ENCODE measurements around the gene NAA15. TPM values are rescaled to one million over a fixed set of nuclear protein-coding genes. Genes with fewer than 3 reads are reported as not detected.

Gene NAA15
- total RNA-seq, 5 donors from 2014 or later (not counting 1 experiment from before 2014, with no cell fraction given), result 45.1 to 64.0 (median 50.7) TPM

GRCh38 chr4:139333046-139333445, 31.7 kb downstream of the NAA15 start:
- ChIA-PET CTCF (no interaction called here), POLR2A (interaction anchor here in 1 of 2 donors (0.7 kb wide), 1 partner anchor 315 kb away, joined by 3 read pairs; no protein-coding TSS in a partner anchor)
- peaks cover 0 to 10% (median 0%) of the 10 kb centered on the region in 3 donors for H3K9me3 Mint-ChIP-seq
- DNase-seq, result no peak
- H3K36me3 Mint-ChIP-seq, result peaks cover 35% of the 10 kb centered on the region
- peaks cover 21 to 38% (median 37%) of the 10 kb centered on the region in 3 donors for H3K4me1 Mint-ChIP-seq
- peaks cover 6 to 9% of the 10 kb centered on the region in 2 donors for H3K36me3 ChIP-seq (ENCODE audit: control insufficient read depth in 2 of 2, extremely low read depth in 1 of 2, insufficient read depth in 1 of 2, low read length in 1 of 2)
- H3K4me1 ChIP-seq (ENCODE audit: control insufficient read depth in 1 of 2, extremely low read depth in 1 of 2, insufficient read depth in 2 of 2, low read length in 2 of 2), result no peaks in the 10 kb centered on the region
- H3K27me3 ChIP-seq (replicated peaks in 1 of 2; ENCODE audit: control insufficient read depth in 2 of 2, extremely low read depth in 1 of 2, insufficient read depth in 2 of 2, low read length in 1 of 2), result no peaks in the 10 kb centered on the region
- H3K9me3 ChIP-seq, result no peaks in the 10 kb centered on the region
- H3K4me3 Mint-ChIP-seq, result no peak overlapping the region
- WGBS (ENCODE audit: insufficient coverage), result no CpG with 5 or more reads among the region's 2 CpGs
- no peak overlapping the region for H3K27ac Mint-ChIP-seq
- ATAC-seq (replicated peaks in 1 of 4), result no peak
- H3K4me3 ChIP-seq (ENCODE audit: control insufficient read depth in 1 of 2, extremely low read depth in 1 of 2, low read length in 1 of 2), result no peak overlapping the region
- no peak overlapping the region for H3K27ac ChIP-seq (ENCODE audit: low read length)
- H3K27me3 Mint-ChIP-seq, result no peaks in the 10 kb centered on the region

GRCh38 chr4:139337612-139338011, 36.3 kb downstream of the NAA15 start:
- no peak for ATAC-seq (replicated peaks in 1 of 4)
- Histone ChIP-seq H3K4me3 (ENCODE audit: control insufficient read depth in 1 of 2, extremely low read depth in 1 of 2, low read length in 1 of 2) (no peak overlapping the region), H3K9me3 (no peaks in the 10 kb centered on the region), H3K27ac (ENCODE audit: low read length) (no peak overlapping the region), H3K27me3 (replicated peaks in 1 of 2; ENCODE audit: control insufficient read depth in 2 of 2, extremely low read depth in 1 of 2, insufficient read depth in 2 of 2, low read length in 1 of 2) (no peaks in the 10 kb centered on the region), H3K4me1 (ENCODE audit: control insufficient read depth in 1 of 2, extremely low read depth in 1 of 2, insufficient read depth in 2 of 2, low read length in 2 of 2) (no peaks in the 10 kb centered on the region), H3K36me3 (ENCODE audit: control insufficient read depth in 2 of 2, extremely low read depth in 1 of 2, insufficient read depth in 1 of 2, low read length in 1 of 2) (peaks cover 4 to 22% of the 10 kb centered on the region in 2 donors)
- Mint-ChIP-seq H3K4me3 (no peak overlapping the region), H3K4me1 (peaks cover 0 to 22% (median 21%) of the 10 kb centered on the region in 3 donors), H3K9me3 (no peaks in the 10 kb centered on the region), H3K27ac (no peak overlapping the region), H3K36me3 (peaks cover 44% of the 10 kb centered on the region), H3K27me3 (no peaks in the 10 kb centered on the region)
- no peak for DNase-seq
- ChIA-PET POLR2A (no interaction called here), CTCF (no interaction called here)

- CTCF ChIA-PET, result interaction anchor here (0.6 to 0.9 kb wide), 2 partner anchors 71 to 265 kb away, joined by 3 to 4 read pairs; no protein-coding TSS in a partner anchor
- no peak overlapping the region for H3K27ac Mint-ChIP-seq
- Histone ChIP-seq H3K4me3 (ENCODE audit: control insufficient read depth in 1 of 2, extremely low read depth in 1 of 2, low read length in 1 of 2) (no peak overlapping the region), H3K27me3 (replicated peaks in 1 of 2; ENCODE audit: control insufficient read depth in 2 of 2, extremely low read depth in 1 of 2, insufficient read depth in 2 of 2, low read length in 1 of 2) (no peaks in the 10 kb centered on the region), H3K27ac (ENCODE audit: low read length) (no peak overlapping the region), H3K4me1 (ENCODE audit: control insufficient read depth in 1 of 2, extremely low read depth in 1 of 2, insufficient read depth in 2 of 2, low read length in 2 of 2) (no peaks in the 10 kb centered on the region), H3K36me3 (ENCODE audit: control insufficient read depth in 2 of 2, extremely low read depth in 1 of 2, insufficient read depth in 1 of 2, low read length in 1 of 2) (peaks cover 0 to 27% of the 10 kb centered on the region in 2 donors), H3K9me3 (no peaks in the 10 kb centered on the region)
- no peaks in the 10 kb centered on the region for H3K27me3 Mint-ChIP-seq
- H3K36me3 Mint-ChIP-seq, result peaks cover 26% of the 10 kb centered on the region
- no peak overlapping the region for H3K4me3 Mint-ChIP-seq
- no peak for ATAC-seq (replicated peaks in 1 of 4)
- H3K9me3 Mint-ChIP-seq, result no peaks in the 10 kb centered on the region
- no CpG with 5 or more reads among the region's 1 CpG for WGBS (ENCODE audit: insufficient coverage)
- peaks cover 0 to 2% (median 0%) of the 10 kb centered on the region in 3 donors for H3K4me1 Mint-ChIP-seq
- POLR2A ChIA-PET, result interaction anchor here in 1 of 2 donors (0.5 to 0.6 kb wide), 2 partner anchors 90 to 163 kb away, joined by 3 to 4 read pairs; no protein-coding TSS in a partner anchor
- DNase-seq, result no peak
Measured at GRCh38 chr4:139361301-139361700, 60.0 kb downstream of the NAA15 start.

GRCh38 chr4:139367421-139368090, 66.3 kb downstream of the NAA15 start:
- Histone ChIP-seq H3K27me3 (replicated peaks in 1 of 2; ENCODE audit: control insufficient read depth in 2 of 2, extremely low read depth in 1 of 2, insufficient read depth in 2 of 2, low read length in 1 of 2) (no peaks in the 10 kb centered on the region), H3K9me3 (no peaks in the 10 kb centered on the region), H3K4me3 (ENCODE audit: control insufficient read depth in 1 of 2, extremely low read depth in 1 of 2, low read length in 1 of 2) (no peak overlapping the region), H3K27ac (ENCODE audit: low read length) (no peak overlapping the region), H3K36me3 (ENCODE audit: control insufficient read depth in 2 of 2, extremely low read depth in 1 of 2, insufficient read depth in 1 of 2, low read length in 1 of 2) (peaks cover 9 to 46% of the 10 kb centered on the region in 2 donors), H3K4me1 (ENCODE audit: control insufficient read depth in 1 of 2, extremely low read depth in 1 of 2, insufficient read depth in 2 of 2, low read length in 2 of 2) (no peaks in the 10 kb centered on the region)
- POLR2A ChIA-PET, result no interaction called here
- Mint-ChIP-seq H3K27me3 (no peaks in the 10 kb centered on the region), H3K36me3 (peaks cover 48% of the 10 kb centered on the region), H3K27ac (peak overlapping the region; percentile 32 to 34), H3K9me3 (no peaks in the 10 kb centered on the region), H3K4me3 (no peak overlapping the region), H3K4me1 (peaks cover 0 to 2% (median 1%) of the 10 kb centered on the region in 3 donors)
- WGBS (ENCODE audit: insufficient coverage), result no CpG with 5 or more reads among the region's 1 CpG
- CTCF ChIA-PET, result interaction anchor here in 1 of 2 donors (0.8 to 1.0 kb wide), 2 partner anchors 9 to 72 kb away, joined by 3 read pairs; no protein-coding TSS in a partner anchor
- DNase-seq, result no peak
- no peak for ATAC-seq (replicated peaks in 1 of 4)

- Mint-ChIP-seq H3K4me3 (no peak overlapping the region), H3K36me3 (peaks cover 58% of the 10 kb centered on the region), H3K4me1 (peaks cover 0 to 2% (median 1%) of the 10 kb centered on the region in 3 donors), H3K27ac (no peak overlapping the region), H3K9me3 (no peaks in the 10 kb centered on the region), H3K27me3 (no peaks in the 10 kb centered on the region)
- no CpG with 5 or more reads among the region's 1 CpG for WGBS (ENCODE audit: insufficient coverage)
- DNase-seq (no peak), ATAC-seq (replicated peaks in 1 of 4) (no peak)
- no peaks in the 10 kb centered on the region for H3K27me3 ChIP-seq (replicated peaks in 1 of 2; ENCODE audit: control insufficient read depth in 2 of 2, extremely low read depth in 1 of 2, insufficient read depth in 2 of 2, low read length in 1 of 2)
- no peak overlapping the region for H3K27ac ChIP-seq (ENCODE audit: low read length)
- ChIA-PET POLR2A (interaction anchor here in 1 of 2 donors (0.6 kb wide), 1 partner anchor 194 kb away, joined by 3 read pairs; no protein-coding TSS in a partner anchor), CTCF (no interaction called here)
- peaks cover 9 to 49% of the 10 kb centered on the region in 2 donors for H3K36me3 ChIP-seq (ENCODE audit: control insufficient read depth in 2 of 2, extremely low read depth in 1 of 2, insufficient read depth in 1 of 2, low read length in 1 of 2)
- H3K4me1 ChIP-seq (ENCODE audit: control insufficient read depth in 1 of 2, extremely low read depth in 1 of 2, insufficient read depth in 2 of 2, low read length in 2 of 2), result no peaks in the 10 kb centered on the region
- no peak overlapping the region for H3K4me3 ChIP-seq (ENCODE audit: control insufficient read depth in 1 of 2, extremely low read depth in 1 of 2, low read length in 1 of 2)
- H3K9me3 ChIP-seq, result no peaks in the 10 kb centered on the region
Measured at GRCh38 chr4:139368998-139369397, 67.7 kb downstream of the NAA15 start.

GRCh38 chr4:139374251-139374650, 72.9 kb downstream of the NAA15 start:
- no peak for ATAC-seq (replicated peaks in 1 of 4)
- WGBS (ENCODE audit: insufficient coverage), result no CpG with 5 or more reads among the region's 1 CpG
- Mint-ChIP-seq H3K4me1 (no peaks in the 10 kb centered on the region), H3K27ac (no peak overlapping the region), H3K9me3 (no peaks in the 10 kb centered on the region), H3K27me3 (no peaks in the 10 kb centered on the region), H3K4me3 (no peak overlapping the region), H3K36me3 (peaks cover 57% of the 10 kb centered on the region)
- POLR2A ChIA-PET, result no interaction called here
- Histone ChIP-seq H3K27me3 (replicated peaks in 1 of 2; ENCODE audit: control insufficient read depth in 2 of 2, extremely low read depth in 1 of 2, insufficient read depth in 2 of 2, low read length in 1 of 2) (no peaks in the 10 kb centered on the region), H3K9me3 (no peaks in the 10 kb centered on the region), H3K36me3 (ENCODE audit: control insufficient read depth in 2 of 2, extremely low read depth in 1 of 2, insufficient read depth in 1 of 2, low read length in 1 of 2) (peaks cover 0 to 55% of the 10 kb centered on the region in 2 donors), H3K27ac (ENCODE audit: low read length) (no peak overlapping the region), H3K4me3 (ENCODE audit: control insufficient read depth in 1 of 2, extremely low read depth in 1 of 2, low read length in 1 of 2) (no peak overlapping the region), H3K4me1 (ENCODE audit: control insufficient read depth in 1 of 2, extremely low read depth in 1 of 2, insufficient read depth in 2 of 2, low read length in 2 of 2) (no peaks in the 10 kb centered on the region)
- no peak for DNase-seq
- CTCF ChIA-PET, result no interaction called here

All from T-cell (primary cell).